NOMO-1 treated with DMSO at 0.1 percent for 48 hours (cell line): ENCODE results near the gene TREH.
A peak's percentile ranks its signal among the peaks of the same experiment; 100 is the strongest.
"Not testable (repeated sequence)": the region's sequence is repeated elsewhere in the genome, so short reads cannot be mapped to it uniquely, and the experiment has no call there.

ENCODE experiments used
- DNase-seq: peaks from one replicate; lab custom pipeline; 2025; ENCODE audit not compliant: unreplicated experiment; lab: John Stamatoyannopoulos, UW

TREH gene

DNA sequence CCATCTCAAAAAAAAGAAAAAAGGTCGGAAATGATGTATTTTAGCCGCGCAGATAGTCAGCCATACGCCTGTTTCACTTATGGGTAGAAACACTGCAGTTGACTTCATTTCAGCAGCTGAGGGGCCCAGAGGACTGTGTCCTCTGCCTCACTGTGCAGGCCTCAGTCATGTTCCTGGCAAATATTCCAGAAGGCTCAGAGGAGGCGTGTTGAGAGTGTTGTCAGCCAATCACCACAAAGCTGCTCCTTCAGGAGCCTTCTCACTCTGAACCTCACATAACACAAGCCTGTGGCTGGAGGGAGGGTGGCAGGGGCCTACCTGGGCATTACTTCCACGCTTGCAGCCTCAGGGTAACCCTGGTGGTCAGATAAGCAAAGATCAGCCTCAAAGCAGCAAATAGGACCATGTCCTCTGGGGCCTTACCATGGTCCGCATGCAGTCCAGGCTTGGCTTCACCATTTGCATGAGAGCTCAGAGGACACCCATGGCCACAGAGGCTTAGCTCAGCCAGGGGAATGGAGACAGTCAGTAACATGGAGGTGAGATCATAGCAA is 17.3 kb upstream of the TREH start:
- no peak for DNase-seq

DNA sequence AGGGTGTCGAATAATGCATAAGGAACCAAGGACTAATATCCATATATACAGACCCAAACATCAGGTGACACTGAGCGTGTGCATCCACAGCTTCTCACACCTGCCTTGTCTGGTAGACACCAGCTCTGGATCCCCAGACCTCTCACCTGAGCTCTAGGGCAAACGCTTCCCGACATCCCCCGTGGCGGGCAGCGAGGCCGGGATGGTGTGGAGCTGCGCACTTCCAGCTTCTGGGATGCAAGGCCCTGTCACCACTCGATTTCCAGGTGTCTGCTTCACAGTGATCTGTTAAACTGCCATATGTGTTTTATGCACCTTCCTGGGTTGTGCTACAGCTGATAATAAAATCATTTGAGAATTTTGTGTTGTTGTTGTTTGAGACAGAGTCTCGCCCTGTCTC is 15.3 kb upstream of the TREH start:
- no peak for DNase-seq

DNA sequence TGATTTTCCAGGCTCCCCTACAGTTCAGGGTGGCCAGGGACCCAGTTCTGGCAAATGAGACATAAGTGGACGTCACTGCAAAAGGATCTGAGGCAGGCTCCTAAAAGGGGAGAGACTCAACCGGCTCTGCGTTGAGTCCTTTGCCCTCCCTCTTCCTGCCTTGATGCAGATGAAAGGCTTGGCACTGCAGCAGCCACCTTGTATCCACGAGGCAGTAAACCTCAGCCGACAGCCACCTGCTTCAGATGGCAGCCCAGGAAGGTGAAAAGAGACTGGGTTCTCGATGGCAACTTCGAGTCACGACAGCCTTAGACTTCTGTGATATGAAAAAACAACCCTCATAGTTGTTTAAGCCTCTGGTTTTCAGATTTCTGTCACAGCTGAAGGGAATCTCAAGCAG is 14.7 kb upstream of the TREH start:
- no peak for DNase-seq

DNA sequence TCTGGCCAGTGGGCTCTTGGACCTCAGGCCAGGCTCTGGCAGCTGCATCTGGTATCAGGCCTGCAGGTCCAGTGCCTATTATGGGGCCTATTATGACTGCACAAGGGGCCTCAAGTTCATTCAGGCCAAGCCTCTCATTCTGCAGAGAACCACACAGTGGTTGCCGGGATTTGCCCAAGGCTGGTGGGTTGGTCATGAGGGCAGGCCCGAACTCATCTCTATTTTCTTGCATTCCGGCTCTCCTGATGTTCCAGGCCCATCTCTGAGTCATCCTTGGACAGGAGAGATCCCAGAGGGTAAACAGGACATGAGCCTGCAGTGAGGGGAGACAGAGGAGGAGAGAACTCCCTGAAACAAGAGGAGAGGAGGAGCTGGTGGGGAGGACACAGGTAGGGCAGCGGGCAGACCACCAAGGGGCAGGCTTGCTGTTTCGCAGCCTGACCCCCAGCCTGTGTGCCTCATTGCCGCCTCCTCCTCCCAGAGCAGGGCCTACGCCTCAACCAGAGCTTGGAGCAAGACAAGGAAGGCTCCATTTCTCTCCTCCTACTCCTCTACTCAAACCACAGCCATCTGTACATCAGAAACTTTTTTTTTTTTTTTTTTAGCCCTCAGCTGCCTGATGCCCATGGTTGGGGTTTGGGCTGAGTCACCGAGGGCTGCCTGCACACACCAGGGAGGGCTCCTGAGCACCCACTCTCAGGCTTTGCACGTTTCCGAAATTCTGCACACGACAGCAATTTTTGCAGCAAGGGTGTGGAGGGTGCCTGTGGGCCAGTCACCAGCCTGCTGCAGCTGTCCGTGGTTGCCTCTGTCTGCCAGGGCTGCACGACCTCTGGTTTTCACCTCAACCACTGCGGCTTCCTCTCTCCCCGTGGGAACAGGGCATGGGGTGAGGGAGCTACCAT is 12.7 kb upstream of the TREH start:
- DNase-seq: no peak

DNA sequence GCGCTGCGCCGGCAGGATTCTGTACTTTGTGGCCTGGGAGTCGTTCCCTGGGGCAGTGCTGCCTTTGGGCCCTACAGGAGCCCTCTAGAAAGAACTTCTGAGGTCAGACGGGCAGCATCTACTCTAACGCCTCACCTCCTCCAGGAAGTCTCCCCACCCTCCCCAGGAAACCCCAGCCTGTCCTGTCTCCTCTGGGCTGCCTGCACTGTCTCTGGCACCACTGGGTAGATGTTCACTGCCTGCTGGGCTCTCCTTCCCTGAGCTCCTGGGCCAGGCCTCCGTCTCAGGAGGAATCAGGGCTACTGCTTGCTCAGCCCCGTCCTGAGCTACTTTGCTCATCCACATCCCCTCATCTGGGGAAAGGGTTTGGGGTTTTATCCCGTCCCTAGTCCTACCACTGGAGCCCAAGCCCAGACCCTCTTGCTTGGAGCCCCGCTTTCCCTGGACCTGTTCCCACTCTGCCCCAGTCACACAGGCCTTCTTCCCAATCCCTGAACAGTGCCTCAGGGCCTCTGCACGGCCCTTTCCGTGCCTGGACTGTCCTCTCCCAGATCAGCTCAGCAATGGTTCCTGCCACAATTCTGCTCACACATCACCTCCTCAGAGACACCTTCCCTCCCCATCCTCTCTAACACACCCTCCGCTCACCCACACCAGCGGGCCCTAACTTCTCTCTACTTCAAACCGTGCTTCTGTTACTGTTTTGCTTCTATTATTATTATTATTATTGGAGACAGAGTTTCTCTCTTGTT is 11.3 kb upstream of the TREH start:
- no peak for DNase-seq

DNA sequence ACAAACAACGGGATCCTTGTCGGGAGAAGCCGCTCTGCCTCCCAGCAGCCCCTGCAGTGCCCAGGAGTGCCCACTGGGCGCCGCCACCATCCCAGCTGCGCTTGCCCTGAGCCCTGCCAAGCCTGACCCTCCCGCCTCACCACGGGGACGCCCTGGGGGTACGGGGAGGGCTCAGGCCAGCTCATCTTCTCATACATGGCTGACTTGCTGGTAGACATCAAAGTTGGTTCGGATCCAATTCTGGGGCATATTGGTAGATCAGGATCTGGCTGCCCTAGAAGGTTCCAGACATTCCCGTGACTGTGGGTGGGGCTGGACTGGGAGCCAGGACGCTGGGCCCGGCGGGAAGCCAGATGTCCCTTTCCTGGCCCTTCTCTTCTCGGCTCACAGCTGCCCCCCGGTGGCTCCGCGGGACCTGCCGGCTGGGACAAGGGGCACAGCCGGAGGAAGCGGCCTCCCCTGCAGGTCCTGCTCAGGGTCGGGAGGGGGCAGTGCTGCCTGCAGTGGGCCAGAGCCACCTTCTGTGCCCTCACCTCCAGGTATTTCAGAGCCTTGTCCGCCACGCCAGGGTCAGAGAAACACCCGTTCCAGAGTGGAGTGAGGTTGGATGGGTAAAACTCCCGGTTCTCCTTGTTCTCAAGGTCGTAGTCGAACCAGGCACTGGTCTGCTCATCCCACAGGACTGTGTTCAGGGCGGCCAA is 10.6 kb upstream of the TREH start:
- peak; percentile 80 for DNase-seq

DNA sequence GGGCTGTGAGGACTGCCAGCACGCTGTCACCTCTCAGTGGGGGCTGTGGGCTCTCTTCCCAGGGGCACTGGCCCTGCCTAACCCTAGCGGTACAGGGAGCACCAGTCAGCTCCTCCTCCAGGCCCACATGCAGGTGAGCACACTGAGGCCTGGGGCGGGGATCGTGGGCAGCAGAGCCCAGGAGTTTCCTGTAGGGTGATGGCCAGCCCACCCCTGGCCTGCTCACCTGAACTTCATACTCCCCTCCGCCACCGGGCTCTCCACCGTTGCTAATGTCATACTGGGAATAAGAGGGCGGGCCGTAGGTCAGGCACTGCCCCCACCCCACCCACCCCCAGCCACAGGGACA is 10.0 kb upstream of the TREH start:
- no peak for DNase-seq

DNA sequence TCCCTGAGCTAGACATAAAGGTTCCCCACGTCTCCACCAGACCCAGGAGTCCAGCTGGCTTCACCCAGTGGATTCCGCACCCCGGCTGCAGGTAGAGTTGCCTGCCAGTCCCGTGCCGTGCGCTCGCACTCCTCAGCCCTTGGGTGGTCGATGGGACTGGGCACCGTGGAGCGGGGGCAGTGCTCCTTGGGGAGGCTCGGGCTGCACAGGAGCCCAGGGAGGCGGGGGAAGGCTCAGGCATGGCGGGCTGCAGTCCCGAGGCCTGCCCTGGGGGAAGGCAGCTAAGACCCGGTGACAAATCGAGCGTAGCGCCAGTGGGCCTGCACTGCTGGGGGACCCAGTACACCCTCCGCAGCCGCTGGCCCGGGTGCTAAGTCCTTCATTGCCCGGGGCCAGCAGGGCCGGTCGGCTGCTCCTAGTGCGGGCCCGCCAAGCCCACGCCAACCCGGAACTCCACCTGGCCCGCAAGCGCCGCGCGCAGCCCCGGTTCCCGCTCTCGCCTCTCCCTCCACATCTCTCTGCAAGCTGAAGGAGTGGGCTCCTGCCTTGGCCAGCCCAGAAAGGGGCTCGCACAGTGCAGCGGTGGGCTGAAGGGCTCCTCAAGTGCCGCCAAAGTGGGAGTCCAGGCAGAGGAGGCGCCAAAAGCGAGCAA is 9.5 kb upstream of the TREH start:
- no peak for DNase-seq

DNA sequence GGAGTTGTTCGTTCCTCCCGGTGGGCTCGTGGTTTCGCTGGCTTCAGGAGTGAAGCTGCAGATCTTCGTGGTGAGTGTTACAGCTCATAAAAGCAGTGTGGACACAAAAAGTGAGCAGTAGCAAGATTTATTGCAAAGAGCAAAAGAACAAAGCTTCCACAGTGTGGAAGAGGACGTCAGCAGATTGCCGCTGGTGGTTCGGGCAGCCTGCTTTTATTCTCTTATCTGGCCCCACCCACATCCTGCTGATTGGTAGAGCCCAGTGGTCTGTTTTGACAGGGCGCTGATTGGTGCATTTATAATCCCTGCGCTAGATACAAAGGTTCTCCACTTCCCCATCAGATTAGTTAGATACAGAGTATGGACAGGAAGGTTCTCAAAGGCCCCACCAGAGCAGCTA is 8.9 kb upstream of the TREH start:
- DNase-seq: not testable (repeated sequence)

DNA sequence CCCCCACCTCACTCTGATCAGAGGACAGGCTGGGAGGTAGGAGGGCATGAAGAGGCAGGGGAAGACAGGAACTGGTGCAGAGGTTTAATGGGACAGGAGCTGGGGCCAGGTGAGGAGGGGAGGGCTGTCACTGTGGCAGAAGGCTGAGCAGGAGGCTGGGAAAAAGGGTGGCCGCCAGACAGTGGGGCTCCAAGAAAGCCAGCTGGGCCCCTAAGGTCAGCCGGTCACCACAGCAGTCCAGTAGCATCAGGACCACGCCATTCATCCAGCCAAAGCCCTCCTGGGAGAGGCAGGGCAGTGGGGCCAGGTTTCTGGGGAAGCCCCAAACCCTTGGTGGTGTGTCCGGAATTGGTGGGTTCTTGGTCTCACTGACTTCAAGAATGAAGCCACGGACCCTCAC is 8.5 kb upstream of the TREH start:
- no peak for DNase-seq

DNA sequence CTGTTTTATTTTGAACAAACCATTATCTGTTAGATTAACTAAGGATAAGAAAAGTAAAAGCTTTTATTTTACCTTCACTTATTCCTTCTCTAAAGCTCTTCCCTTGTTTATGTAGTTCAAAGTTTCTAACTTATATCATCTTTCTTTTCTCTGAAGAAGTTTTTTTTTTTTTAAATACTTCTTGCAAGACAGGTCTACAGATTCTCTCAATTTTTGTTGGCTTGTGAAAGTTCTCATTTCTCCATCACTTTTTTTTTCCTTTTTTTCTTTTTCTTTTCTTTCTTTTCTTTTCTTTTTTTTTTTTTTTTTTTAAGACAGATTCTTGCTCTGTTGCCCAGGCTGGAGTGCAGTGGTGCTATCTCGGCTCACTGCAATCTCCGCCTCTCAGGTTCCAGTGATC is 4.7 kb upstream of the TREH start:
- DNase-seq: no peak

DNA sequence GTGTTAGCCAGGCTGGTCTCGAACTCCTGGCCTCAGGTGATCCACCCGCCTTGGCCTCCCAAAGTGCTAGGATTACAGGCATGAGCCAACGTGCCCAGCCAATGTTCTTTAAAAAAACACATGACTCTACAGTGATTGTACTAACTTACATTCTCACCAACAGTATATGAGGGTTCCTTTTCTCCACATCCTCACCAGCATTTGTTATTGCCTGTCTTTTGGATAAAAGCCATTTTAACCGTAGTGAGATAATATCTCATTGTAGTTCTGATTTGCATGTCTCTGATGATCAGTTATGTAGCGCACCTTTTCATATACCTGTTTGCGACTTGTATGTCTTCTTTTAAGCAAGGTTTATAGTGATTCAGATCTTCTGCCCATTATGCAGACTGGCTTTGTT is 3.5 kb upstream of the TREH start:
- DNase-seq: not testable (repeated sequence)

DNA sequence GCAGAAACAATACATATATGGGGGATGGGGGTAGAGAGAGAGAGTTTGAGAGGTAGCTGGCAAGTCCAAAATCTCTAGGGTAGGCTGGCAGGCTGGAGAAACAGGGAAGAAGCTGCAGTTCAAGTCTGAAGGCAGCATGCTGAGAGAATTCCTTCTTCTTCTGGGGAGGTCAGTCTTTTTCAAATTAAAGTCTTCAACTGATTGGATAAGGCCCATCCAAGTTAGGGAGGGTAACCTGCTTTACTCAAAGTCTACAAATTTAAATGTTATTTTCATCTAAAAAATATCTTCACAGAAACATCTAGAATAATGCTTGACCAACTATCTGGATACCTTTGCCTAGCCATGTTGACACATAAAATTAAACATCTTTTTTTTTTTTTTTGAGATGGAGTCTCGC is 2.9 kb upstream of the TREH start:
- no peak for DNase-seq

DNA sequence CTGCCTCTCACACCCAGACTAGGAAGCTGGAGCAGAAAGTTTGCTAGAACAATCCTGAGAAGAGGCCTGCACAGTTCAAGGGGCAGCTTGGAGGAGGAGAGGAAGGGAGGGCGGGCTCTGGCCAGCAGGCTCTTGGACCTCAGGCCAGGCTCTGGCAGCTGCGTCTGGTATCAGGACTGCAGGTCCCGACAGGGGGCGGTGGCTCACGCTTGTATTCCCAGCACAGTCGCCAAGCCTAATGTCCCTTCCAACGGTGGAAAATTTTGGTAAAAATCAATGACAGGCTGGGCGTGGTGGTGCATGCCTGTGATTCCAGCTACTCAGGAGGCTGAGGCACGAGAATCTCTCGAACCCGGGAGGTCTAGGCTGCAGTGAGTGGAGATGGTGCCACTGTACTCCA is 542 bp downstream of the TREH start:
- DNase-seq: not testable (repeated sequence)

DNA sequence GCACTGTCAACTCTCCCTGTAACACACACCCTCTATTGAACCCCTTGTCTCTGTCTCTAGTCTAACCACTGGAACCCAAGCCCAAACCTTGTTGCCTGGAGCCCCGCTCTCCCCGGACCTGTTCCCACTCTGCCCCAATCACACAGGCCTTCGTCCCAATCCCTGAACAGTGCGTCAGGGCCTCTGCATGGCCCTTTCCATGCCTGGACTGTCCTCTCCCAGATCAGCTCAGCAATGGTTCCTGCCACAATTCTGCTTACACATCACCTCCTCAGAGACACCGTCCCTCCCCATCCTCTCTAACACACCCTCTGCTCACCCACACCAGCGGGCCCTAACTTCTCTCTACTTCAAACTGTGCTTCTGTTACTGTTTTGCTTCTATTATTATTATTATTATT is 1.5 kb downstream of the TREH start:
- DNase-seq: no peak

DNA sequence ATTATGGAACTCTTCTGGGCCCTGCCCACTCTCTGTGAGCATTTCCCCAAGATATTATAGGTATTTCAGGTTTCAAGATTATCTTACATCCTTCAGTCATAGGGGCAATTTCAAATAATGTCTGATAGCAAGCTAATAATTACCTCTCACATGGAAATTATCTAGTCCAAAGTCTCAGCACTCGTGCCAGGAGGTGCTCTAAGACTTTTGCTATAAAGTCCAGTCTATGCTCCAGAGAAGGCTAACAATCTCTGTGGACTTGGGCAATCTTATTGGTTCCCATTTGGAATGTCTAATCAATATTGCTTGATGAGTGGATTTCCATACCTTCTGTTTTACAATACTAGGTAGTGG is 5.4 kb downstream of the TREH start:
- no peak for DNase-seq

DNA sequence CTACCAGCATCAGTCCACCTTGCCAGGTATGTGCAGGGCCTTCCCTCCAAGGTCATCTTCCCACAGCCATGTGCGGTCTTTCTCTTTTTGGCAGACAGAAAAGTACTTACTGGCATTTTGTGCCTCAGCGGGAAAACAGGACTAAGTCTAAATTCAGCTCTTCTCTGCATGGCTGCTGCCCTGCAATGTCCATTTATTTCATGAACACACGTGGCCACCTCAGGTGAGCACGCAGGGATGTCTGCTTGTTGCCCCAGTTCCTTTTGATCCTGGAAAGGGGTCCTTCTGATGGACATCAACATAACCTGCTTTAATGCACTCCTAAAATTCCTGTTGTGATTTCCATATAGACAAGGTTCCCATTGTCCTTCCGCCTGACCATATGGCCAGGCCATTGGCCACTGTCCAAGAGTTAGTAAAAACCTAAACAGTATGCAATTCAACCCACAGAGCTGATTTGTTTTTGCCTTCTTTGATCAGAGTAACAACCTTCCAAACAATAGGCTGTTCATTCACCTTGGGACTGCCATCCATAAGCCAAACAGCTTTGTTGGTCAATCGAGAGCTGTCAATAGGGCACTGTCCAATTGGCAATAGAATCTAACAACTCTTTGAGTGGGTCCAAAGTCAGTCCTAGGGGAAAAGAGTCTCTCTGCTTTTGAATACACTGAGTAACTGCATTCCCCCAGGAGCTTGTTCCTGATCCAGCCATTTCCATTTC is 5.9 kb downstream of the TREH start:
- no peak for DNase-seq

DNA sequence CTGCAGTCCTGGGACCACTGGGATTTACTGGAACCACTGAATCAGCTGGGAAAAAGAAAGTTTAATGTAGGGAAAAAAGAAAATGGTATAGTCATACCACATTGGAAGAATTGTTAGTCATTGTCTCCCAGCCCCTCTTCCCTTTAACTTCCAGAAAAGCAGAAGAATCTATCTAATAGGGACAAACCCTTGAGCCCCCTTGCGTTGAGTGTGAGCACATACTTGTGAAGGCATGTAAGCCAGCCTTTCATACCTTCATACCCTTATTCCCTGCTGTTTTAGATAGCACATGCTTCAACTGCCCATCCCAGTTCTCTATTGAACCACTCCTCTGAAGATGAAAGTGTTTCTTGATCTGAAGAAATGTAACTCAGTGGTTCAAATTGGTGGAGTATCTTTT is 6.6 kb downstream of the TREH start:
- no peak for DNase-seq

DNA sequence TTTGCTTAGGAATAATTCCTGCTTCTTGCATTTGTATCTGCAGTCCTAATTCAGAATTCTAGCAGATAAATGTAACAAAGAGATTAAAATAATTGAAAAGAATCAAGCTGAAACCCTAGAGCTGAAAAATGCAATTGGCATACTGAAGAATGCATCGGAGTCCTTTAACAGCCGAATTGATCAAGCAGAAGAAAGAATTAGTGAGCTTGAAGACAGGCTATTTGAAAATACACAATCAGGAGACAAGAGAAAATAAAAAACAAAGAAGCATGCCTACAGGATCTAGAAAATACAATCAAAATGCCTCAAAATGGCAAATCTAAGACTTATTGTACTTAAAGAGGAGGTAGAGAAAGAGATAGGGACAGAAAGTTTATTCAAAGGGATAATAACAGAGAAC is 8.2 kb downstream of the TREH start:
- DNase-seq: no peak

DNA sequence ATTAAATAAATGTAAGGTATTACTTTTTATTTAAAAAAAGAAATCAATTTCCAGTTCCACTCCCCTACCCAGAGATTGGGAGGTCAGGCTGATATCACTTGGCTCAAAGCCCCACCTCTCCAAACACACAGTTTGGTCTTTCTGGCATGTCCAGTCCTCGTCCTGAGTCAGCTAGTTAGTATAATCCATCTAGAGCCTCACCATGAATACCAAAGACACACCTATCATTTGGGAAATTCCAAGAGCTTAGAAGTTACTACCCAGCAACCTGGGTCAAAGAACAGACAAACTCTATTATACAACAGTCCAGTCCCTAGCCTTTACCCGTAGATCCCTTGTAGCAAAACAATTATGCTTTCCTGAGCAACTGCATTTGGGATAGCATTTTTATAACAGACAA is 9.4 kb downstream of the TREH start:
- no peak for DNase-seq

DNA sequence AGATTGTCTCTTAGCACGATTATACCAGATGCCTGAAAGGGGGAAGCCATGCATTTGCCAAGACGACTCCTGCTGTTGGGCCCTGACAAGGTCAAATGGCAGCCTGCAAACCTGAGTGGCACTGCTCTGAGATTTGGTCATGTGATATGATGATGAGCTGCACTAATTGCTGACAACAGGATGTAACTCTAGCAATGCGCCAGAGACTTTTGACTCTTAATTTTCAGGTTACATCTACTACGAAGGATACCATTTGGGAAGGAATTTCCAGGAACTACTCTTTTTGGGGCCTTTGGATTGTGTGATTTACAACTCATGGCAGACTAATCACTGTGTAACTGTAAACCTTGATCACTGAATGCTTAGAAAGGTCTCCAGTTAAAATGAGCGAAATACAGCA is 13.1 kb downstream of the TREH start:
- DNase-seq: no peak
